Thyroid gland (tissue), 4 donors: ENCODE measurements around the gene PDXP.
A peak's percentile ranks its signal among the peaks of the same experiment; 100 is the strongest.

Experiments
- CTCF ChIP-seq, 6 experiments: fragments of 200-600 bp in 3 of 6; fragments of 450-650 bp in 3 of 6; sonication (generic) in 3 of 6; IDR thresholded peaks; one replicate each; pipeline ENCODE4 v1.5.1; 2016 to 2019; ENCODE audit warnings: antibody characterized with exemption in 6 of 6, mild to moderate bottlenecking in 2 of 6, inconsistent platforms in 1 of 6, moderate library complexity in 1 of 6
- POLR2A ChIP-seq, 2 donors: fragments of 450-650 bp; IDR thresholded peaks; one replicate each; pipeline ENCODE4 v1.6.1; 2017; ENCODE audit warnings: antibody characterized with exemption in 2 of 2, mild to moderate bottlenecking in 2 of 2, moderate library complexity in 1 of 2

- TF ChIP-seq CTCF (IDR thresholded peaks at IDR 0.05) (no peak), POLR2A (IDR thresholded peaks at IDR 0.05) (peak in 1 of 2 donors; percentile 85)
These were observed at the start of gene PDXP for GRCh38 chr22:37658133-37659065.
